ENCODE data around the gene RIBC1. TPM values are rescaled to one million over a fixed set of nuclear protein-coding genes. Genes with fewer than 3 reads are reported as not detected.

The RIBC1 gene
- total and polyA plus RNA-seq, 9 of the 15 experiments (the other 6 are each of a cell fraction or from before 2014, with no cell fraction given): 0.07 to 0.51 (median 0.44) TPM

DNA sequence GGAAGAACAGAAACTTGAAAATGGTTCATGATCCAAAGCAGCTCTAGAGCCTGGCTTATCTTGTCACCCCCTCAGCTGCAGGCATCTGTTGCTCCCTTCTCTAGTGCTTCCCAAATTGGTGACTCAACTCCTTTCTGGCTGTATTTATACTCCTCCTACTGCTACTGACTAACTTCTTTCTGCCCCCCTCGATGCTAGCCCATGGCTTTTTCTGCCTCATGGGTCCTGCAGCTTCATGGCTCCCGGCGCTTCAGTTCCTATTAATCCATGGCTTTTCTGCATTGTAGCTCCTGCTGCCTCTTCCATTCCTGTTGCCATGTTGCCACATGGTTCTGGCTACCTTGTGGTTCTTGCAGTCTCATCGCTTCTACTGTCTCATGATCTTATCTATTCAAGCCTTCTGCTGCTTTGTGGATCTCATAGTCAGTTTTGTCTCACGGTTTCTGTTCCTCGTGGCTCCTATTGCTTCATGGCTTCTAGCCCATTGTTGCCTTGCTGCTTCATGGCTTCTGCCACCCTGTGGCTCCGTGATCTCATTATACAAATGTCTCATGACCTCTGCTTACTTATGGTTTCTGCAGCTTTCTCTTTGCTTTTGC lies 48.4 kb upstream of the RIBC1 start (continued):
- TF ChIP-seq, protein P1, sequence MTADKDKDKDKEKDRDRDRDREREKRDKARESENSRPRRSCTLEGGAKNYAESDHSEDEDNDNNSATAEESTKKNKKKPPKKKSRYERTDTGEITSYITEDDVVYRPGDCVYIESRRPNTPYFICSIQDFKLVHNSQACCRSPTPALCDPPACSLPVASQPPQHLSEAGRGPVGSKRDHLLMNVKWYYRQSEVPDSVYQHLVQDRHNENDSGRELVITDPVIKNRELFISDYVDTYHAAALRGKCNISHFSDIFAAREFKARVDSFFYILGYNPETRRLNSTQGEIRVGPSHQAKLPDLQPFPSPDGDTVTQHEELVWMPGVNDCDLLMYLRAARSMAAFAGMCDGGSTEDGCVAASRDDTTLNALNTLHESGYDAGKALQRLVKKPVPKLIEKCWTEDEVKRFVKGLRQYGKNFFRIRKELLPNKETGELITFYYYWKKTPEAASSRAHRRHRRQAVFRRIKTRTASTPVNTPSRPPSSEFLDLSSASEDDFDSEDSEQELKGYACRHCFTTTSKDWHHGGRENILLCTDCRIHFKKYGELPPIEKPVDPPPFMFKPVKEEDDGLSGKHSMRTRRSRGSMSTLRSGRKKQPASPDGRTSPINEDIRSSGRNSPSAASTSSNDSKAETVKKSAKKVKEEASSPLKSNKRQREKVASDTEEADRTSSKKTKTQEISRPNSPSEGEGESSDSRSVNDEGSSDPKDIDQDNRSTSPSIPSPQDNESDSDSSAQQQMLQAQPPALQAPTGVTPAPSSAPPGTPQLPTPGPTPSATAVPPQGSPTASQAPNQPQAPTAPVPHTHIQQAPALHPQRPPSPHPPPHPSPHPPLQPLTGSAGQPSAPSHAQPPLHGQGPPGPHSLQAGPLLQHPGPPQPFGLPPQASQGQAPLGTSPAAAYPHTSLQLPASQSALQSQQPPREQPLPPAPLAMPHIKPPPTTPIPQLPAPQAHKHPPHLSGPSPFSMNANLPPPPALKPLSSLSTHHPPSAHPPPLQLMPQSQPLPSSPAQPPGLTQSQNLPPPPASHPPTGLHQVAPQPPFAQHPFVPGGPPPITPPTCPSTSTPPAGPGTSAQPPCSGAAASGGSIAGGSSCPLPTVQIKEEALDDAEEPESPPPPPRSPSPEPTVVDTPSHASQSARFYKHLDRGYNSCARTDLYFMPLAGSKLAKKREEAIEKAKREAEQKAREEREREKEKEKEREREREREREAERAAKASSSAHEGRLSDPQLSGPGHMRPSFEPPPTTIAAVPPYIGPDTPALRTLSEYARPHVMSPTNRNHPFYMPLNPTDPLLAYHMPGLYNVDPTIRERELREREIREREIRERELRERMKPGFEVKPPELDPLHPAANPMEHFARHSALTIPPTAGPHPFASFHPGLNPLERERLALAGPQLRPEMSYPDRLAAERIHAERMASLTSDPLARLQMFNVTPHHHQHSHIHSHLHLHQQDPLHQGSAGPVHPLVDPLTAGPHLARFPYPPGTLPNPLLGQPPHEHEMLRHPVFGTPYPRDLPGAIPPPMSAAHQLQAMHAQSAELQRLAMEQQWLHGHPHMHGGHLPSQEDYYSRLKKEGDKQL (CRISPR knock-in tag; IDR thresholded peaks at IDR 0.05; ENCODE audit: borderline replicate concordance): no peak
- TF ChIP-seq HMG20A (CRISPR knock-in tag; conservative IDR thresholded peaks at IDR 0.05) (no peak), NR3C1 (CRISPR knock-in tag; IDR thresholded peaks at IDR 0.05) (no peak), PURB (CRISPR knock-in tag; IDR thresholded peaks at IDR 0.05; ENCODE audit: low read depth) (no peak), ILK (tag; IDR thresholded peaks at IDR 0.05; ENCODE audit: borderline replicate concordance, low read depth) (no peak), TSC22D4 (tag; IDR thresholded peaks at IDR 0.05) (no peak), CTBP1 (IDR thresholded peaks at IDR 0.05; ENCODE audit: borderline replicate concordance) (peak; percentile 75), CEBPG (CRISPR knock-in tag; IDR thresholded peaks at IDR 0.05) (peak; percentile 73), CEBPG (tag; conservative IDR thresholded peaks at IDR 0.05 in 1 of 2, IDR thresholded peaks at IDR 0.05 in 1 of 2) (peak; percentile 77 to 92), EP400 (IDR thresholded peaks at IDR 0.05) (peak; percentile 90), HMGN3 (IDR thresholded peaks at IDR 0.05; ENCODE audit: borderline replicate concordance, extremely low read depth, insufficient read length, low read depth, low read length) (no peak), NFATC3 (IDR thresholded peaks at IDR 0.05) (no peak), PRPF4 (IDR thresholded peaks at IDR 0.05; ENCODE audit: insufficient read depth, low read depth, low read length, poor library complexity, severe bottlenecking) (no peak), ZNF408 (CRISPR knock-in tag; IDR thresholded peaks at IDR 0.05; ENCODE audit: low read depth) (no peak), TAF1 (IDR thresholded peaks at IDR 0.05; ENCODE audit: control insufficient read depth, extremely low read depth, insufficient read depth, low read length, severe bottlenecking) (no peak), NELFE (IDR thresholded peaks at IDR 0.05; ENCODE audit: insufficient read depth, insufficient read length) (no peak), FOXK1 (CRISPR knock-in tag; IDR thresholded peaks at IDR 0.05; ENCODE audit: borderline replicate concordance) (no peak)
- TF ChIP-seq, protein P2, sequence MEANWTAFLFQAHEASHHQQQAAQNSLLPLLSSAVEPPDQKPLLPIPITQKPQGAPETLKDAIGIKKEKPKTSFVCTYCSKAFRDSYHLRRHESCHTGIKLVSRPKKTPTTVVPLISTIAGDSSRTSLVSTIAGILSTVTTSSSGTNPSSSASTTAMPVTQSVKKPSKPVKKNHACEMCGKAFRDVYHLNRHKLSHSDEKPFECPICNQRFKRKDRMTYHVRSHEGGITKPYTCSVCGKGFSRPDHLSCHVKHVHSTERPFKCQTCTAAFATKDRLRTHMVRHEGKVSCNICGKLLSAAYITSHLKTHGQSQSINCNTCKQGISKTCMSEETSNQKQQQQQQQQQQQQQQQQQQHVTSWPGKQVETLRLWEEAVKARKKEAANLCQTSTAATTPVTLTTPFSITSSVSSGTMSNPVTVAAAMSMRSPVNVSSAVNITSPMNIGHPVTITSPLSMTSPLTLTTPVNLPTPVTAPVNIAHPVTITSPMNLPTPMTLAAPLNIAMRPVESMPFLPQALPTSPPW (CRISPR knock-in tag; IDR thresholded peaks at IDR 0.05): peak; percentile 51
- TF ChIP-seq, protein P3, sequence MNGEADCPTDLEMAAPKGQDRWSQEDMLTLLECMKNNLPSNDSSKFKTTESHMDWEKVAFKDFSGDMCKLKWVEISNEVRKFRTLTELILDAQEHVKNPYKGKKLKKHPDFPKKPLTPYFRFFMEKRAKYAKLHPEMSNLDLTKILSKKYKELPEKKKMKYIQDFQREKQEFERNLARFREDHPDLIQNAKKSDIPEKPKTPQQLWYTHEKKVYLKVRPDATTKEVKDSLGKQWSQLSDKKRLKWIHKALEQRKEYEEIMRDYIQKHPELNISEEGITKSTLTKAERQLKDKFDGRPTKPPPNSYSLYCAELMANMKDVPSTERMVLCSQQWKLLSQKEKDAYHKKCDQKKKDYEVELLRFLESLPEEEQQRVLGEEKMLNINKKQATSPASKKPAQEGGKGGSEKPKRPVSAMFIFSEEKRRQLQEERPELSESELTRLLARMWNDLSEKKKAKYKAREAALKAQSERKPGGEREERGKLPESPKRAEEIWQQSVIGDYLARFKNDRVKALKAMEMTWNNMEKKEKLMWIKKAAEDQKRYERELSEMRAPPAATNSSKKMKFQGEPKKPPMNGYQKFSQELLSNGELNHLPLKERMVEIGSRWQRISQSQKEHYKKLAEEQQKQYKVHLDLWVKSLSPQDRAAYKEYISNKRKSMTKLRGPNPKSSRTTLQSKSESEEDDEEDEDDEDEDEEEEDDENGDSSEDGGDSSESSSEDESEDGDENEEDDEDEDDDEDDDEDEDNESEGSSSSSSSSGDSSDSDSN (IDR thresholded peaks at IDR 0.05; ENCODE audit: borderline replicate concordance in 1 of 2, low read depth in 2 of 2, low read length in 2 of 2): no peak
